ENCODE results near the gene BLZF1. TPM values are rescaled to one million over a fixed set of nuclear protein-coding genes. Genes with fewer than 3 reads are reported as not detected.

Gene BLZF1
- total RNA-seq, 2 donors from 2014 or later = 20.5 to 24.4 TPM

- intact Hi-C loops (cut with DNase I) = loop anchor here (2.0 kb wide), 1 partner anchor 745 kb away; no protein-coding TSS in a partner anchor
- Histone ChIP-seq H3K4me1 (no peaks in the 10 kb centered on the region), H3K27ac (no peak overlapping the region), H3K27me3 (no peaks in the 10 kb centered on the region), H3K9ac (ENCODE audit: low read depth in 2 of 2, low read length in 2 of 2) (no peak overlapping the region), H3K4me3 (no peak overlapping the region), H3K36me3 (no peaks in the 10 kb centered on the region), H3K9me3 (no peaks in the 10 kb centered on the region)
- TF ChIP-seq CTCF (IDR thresholded peaks at IDR 0.05) = no peak
- DNase-seq = no peak
Observed at GRCh38 chr1:169347688-169348382, 20.2 kb upstream of the BLZF1 start.

DNA sequence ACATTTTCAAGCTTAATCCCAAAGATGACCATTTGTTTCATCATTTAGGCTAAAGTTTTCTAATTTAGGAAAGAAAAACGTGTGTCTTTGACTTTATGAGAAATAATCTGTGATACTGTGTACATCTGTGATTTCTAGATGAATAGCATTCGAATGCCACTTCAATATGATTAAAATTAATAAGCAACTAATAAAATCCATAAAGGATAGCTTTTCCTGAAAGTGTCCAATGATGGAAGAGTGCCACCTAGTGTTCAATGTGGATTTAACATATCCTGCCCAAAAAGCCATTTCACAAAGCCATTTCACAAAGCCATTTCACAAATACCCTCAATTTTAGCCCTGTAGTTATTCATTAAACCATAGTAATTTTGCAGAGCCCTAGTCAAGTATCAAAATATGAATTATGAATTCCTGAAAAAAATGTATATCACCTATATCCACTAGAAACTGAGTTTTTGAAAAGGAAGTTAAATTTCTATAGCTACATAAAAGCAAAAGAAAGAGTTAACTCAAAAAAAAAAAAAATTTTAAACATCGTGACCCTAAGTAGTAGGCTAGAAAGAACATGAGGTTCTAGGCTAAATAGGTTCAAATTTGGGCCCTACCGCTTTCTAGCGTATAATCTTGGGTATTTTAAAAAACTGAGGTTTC lies 19.5 kb upstream of the BLZF1 start:
- no peaks in the 10 kb centered on the region for H3K36me3 ChIP-seq
- intact Hi-C loops (cut with DNase I) = loop anchor here (2.0 kb wide), 1 partner anchor 746 kb away; no protein-coding TSS in a partner anchor
- no peak overlapping the region for H3K9ac ChIP-seq (ENCODE audit: low read depth in 2 of 2, low read length in 2 of 2)
- DNase-seq = peak; percentile 41
- H3K9me3 ChIP-seq = no peaks in the 10 kb centered on the region
- H3K27me3 ChIP-seq = no peaks in the 10 kb centered on the region
- H3K4me3 ChIP-seq = no peak overlapping the region
- no peaks in the 10 kb centered on the region for H3K4me1 ChIP-seq
- peak; percentile 73 for TF ChIP-seq CTCF (IDR thresholded peaks at IDR 0.05)
- no peak overlapping the region for H3K27ac ChIP-seq

DNA sequence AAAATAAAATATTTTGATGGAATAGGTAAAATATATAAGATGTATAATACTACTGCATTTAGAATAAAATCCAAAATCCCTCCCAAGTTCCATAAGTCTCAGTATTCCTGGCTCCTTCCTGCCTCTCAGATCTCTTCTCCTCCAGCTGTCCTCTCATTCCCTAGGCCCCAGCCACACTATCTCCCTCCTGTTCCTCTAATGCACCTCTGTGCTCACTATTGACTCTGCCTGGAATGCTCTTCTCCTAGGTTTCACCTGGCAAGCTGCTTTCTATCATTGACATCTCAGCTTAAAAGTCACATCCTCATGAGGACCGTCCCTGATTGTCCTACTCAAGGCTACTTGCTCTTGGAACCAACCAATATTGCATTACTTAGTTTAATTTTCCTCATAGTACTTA lies 7.6 kb upstream of the BLZF1 start:
- H3K4me1 ChIP-seq = no peaks in the 10 kb centered on the region
- H3K9me3 ChIP-seq = no peaks in the 10 kb centered on the region
- no peak for DNase-seq
- H3K9ac ChIP-seq (ENCODE audit: low read depth in 2 of 2, low read length in 2 of 2) = no peak overlapping the region
- intact Hi-C loops (cut with DNase I) = loop anchor here (5.0 to 10.0 kb wide), 2 partner anchors 184 to 223 kb away; no protein-coding TSS in a partner anchor
- H3K4me3 ChIP-seq = no peak overlapping the region
- H3K27ac ChIP-seq = no peak overlapping the region
- no peaks in the 10 kb centered on the region for H3K27me3 ChIP-seq
- no peaks in the 10 kb centered on the region for H3K36me3 ChIP-seq
- TF ChIP-seq CTCF (IDR thresholded peaks at IDR 0.05) = no peak

- H3K36me3 ChIP-seq = no peaks in the 10 kb centered on the region
- DNase-seq = no peak
- no peak for TF ChIP-seq CTCF (IDR thresholded peaks at IDR 0.05)
- no peaks in the 10 kb centered on the region for H3K9me3 ChIP-seq
- no peaks in the 10 kb centered on the region for H3K4me1 ChIP-seq
- intact Hi-C loops (cut with DNase I) = loop anchor here (5.0 to 10.0 kb wide), 2 partner anchors 184 to 224 kb away; no protein-coding TSS in a partner anchor
- no peak overlapping the region for H3K4me3 ChIP-seq
- no peaks in the 10 kb centered on the region for H3K27me3 ChIP-seq
- H3K9ac ChIP-seq (ENCODE audit: low read depth in 2 of 2, low read length in 2 of 2) = no peak overlapping the region
- no peak overlapping the region for H3K27ac ChIP-seq
Observed at GRCh38 chr1:169361281-169361680, 6.7 kb upstream of the BLZF1 start.

DNA sequence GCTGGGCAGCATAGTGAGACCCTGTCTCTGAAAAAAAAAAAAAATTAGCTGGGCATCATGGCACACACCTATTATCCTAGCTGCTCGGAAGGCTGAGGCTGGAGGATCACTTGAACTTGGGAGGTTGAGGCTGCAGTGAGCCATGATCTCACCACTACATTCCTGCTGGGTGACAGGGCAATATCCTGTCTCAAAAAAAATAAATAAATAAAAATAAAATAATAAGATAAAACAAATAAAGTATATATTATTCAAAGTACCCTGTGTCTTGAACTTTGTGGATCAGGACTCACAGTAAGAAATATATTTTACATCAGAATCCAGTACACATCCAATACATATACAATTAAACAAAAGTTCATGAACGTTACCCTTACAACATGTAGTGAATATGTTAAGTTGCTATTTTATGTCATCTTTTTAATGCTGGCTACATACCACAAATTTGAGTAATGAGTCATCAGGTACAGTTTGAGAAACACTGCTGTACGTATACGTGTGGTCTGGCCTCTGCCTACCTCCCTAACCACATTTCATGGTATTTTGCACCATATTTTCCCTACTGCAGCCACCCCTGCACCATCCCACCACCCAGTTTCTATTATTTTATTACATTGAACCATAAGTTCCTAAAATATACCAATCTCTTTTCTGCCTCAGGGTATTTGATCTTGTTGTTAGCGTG lies 4.8 kb upstream of the BLZF1 start:
- H3K9me3 ChIP-seq = no peaks in the 10 kb centered on the region
- H3K4me1 ChIP-seq = no peaks in the 10 kb centered on the region
- DNase-seq = no peak
- intact Hi-C loops (cut with DNase I) = loop anchor here (5.0 to 10.0 kb wide), 2 partner anchors 182 to 226 kb away; no protein-coding TSS in a partner anchor
- no peak overlapping the region for H3K27ac ChIP-seq
- no peak overlapping the region for H3K4me3 ChIP-seq
- no peaks in the 10 kb centered on the region for H3K36me3 ChIP-seq
- no peak overlapping the region for H3K9ac ChIP-seq (ENCODE audit: low read depth in 2 of 2, low read length in 2 of 2)
- no peaks in the 10 kb centered on the region for H3K27me3 ChIP-seq
- no peak for TF ChIP-seq CTCF (IDR thresholded peaks at IDR 0.05)
